Left forelimb (tissue), 1 donor: Measurements from ENCODE around the gene FAM187B.
"Not testable (repeated sequence)": the region's sequence is repeated elsewhere in the genome, so short reads cannot be mapped to it uniquely, and the experiment has no call there.

Source experiments
- DNase-seq: peaks from one replicate; pipeline ENCODE4 v3.0.0-alpha.2; 2018; ENCODE audit warnings: low spot score

Gene FAM187B

DNA sequence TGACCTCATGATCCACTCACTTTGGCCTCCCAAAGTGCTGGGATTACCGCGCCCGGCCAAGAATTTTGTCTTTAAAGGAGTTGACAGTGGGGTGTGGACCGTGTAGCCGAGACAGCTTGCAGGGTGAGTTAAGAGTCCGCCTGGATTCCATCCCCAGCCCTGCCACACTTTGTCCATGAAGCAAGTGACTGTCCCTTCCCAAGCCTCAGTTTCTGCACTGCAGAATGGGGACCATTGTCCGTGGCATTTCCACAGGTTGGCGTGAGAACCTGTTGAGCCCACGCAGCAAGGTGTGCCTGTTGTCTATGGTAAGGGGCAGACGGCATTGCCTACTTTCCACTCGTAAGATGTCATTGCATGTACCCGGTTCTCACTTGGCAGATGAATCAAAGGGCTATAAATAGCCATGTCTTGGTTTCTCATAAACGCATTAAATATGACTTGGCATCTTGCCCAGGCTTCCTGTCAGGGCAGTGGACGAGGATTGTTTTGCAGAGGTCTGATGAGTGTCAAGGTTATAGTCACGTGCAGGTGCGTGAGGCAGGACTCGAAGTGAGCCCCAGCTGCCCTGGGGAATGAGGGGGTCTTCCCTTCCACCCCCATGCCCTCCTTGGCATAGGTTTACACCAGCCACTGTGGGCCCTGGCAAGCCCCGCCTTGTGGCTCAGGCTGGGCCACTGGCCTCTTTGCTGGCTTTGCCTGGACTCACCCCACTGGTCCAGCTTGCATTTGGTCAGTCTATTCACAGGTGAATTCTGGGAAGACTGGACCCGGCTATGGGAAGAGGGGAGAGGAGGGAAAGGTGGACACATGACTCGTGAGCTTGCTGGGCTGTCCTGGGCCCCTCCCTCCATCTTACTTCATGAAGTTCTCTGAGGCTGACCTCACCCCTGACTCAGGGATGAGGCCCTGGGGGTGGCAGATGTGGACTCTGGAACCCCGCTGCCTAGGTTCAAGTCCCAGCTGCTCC, 14.6 kb downstream of the FAM187B start:
- DNase-seq = no peak

DNA sequence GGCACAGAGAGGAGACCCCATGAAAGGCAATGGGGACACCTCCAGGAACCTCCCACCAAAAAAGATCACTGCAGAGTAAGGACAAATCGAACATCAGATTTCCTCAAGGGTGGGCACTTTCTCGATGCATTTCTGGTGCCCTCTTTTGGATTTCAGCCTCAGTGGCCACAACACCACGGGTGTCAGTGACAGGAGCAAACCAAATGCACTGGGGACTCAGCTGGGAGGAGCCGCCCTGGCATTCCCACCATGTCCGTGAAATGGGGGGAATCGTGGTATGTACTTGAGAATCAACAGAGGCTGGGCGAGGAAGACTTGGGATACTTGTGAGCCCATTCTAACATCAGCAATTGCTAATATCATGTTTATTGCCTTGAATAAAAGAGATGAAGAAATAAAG, 16.3 kb downstream of the FAM187B start:
- no peak for DNase-seq

DNA sequence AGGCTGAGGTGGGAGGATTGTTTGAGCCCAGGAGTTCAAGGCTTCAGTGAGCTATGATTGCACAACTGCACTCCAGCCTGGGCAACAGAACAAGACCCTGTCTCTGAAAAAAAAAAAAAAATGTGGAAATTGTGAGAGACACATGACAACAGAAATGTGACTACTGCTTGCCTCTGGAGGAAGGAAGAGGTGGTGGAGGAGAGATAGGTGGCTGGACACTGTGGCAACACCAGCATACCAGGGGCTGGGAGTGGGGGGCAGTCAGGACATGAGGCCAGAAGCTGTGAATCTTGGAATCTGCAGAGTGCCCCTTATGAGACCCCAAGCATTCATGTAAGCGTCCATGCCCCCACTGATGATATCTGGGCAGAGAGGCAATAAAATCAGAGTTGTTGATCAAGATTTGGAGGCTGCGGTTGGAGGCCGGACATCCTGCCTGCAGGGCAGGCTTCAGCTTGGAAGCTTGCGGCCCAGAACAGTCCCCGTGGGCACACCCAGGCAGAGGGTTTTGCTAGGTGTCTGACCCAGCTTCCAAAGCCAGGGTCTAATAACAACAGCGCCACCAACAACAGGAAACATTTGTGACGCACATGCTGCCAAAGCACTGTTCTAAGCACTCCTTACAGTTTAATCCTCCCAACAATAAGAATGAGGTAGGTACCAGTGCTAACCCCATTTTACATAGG, 16.9 kb downstream of the FAM187B start:
- no peak for DNase-seq

DNA sequence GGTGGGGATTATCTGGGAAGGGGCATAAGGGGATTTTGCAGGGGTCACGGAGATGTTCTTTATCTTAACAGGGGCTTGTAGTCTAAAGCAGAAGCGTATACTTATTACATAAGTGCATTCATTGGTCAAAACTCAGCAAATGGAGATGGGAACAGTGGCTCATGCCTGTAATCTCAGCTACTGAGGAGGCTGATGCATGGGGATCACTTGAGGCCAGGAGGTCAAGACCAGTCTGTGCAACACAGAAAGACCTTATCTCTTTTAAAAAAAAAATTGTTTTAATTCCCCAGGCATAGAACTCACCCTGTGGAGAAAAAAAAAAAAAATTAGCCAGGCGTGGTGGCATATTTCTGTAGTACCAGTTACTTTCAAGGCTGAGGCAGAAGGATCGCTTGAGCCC, 18.9 kb downstream of the FAM187B start:
- DNase-seq = no peak

DNA sequence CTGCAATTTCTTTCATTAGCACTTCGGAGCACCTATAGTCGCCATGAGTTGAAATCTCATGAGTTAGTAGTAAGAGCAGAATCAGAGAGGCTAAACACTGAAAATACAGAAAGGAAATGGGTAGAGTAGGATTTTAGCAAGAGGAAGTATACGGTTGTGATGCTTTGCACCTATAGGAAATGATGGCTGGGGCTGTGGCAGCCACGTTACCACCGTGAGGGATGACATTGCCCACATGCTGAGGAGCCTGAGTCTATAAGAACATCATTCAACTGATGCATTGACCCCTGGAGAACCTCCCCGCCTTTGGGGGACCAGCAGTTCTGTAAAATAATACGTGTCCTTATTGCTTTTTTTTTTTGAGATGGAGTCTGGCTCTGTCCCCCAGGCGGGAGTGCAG, 20.4 kb downstream of the FAM187B start:
- DNase-seq = no peak

DNA sequence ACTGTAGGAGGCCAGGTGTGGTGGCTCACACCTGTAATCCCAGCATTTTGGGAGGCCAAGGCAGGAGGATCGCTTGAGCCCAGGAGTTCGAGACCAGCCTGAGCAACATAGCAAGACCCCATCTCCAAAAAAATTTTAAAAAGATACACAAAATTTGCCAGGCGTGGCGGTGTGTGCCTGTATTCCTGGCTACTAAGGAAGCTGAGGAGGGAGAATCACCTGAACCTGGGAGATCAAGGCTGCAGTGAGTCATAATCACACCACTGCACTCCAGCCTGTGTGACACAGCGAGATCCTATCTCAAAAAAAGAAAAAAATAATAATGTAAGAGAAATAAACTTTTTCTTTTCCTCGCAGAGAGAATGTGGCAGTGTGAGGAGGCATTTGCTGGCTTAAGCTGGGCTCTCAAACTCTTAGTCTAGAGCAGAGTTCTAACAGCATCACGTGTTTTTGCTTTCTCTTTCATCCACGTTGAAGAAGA, 21.1 kb downstream of the FAM187B start:
- DNase-seq = no peak

DNA sequence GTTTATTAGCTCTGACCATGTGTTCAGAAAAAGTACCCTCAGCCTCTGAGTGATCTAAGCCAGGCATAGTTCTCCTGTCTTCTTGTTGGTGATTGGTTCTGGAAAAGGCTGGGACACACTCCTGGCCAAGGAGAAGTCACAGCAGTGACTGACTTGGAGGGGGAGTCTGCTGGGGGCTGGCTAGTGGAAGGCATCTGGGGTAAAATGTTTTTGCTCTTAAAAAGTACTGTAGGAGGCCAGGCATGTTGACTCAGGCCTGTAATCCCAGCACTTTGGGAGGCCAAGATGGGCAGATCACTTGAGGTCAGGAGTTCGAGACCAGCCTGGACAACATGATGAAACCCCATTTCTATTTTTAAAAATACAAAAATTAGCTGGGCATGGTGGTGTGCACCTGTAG, 21.7 kb downstream of the FAM187B start:
- DNase-seq = no peak

DNA sequence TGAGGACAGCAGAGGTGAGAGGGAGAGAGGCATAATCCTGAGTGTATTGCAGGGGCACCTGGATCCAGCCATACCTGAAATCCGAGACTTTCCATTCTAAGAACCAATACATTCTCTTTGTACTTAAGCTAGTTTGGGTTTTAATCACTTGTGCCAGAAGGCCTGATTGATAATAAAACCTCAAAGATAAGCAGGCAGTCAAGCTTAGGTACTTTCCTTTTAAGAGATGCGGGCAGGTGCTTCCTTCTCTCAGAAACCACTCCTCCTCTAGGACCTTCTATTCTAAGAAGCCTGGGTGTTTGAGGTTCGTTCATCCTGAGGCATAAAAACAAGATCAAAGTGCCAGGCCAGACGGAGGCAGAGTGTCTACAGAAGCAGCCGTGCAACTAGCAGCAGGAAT, 22.2 kb downstream of the FAM187B start:
- DNase-seq = no peak

DNA sequence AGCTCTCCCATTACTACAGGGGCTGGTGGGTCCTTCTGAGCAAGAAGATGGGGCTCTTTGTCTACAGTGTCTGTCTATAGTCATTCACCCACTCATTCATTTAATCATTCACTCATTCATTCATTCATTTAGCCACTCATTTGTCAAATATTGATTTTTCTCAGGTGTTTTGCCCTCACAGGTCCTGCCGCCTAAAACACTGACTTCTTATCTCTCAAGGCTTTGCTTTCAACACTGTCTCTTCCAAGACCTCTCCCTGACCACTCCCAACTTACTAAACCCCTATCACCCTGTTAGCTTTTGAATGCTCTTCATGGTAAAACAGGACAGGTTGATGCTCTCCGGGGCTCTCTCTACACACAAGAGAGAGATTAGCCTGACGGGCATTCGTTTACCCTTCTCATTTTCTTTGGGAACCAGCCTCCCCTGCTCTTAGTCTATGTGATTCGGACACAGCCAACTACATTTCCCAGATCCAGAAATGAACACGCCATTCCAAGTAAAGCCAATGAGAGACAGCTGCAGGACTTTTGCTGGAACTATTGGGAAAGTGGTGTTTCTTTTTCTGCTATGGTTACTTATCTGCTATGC, 22.7 kb downstream of the FAM187B start:
- no peak for DNase-seq

DNA sequence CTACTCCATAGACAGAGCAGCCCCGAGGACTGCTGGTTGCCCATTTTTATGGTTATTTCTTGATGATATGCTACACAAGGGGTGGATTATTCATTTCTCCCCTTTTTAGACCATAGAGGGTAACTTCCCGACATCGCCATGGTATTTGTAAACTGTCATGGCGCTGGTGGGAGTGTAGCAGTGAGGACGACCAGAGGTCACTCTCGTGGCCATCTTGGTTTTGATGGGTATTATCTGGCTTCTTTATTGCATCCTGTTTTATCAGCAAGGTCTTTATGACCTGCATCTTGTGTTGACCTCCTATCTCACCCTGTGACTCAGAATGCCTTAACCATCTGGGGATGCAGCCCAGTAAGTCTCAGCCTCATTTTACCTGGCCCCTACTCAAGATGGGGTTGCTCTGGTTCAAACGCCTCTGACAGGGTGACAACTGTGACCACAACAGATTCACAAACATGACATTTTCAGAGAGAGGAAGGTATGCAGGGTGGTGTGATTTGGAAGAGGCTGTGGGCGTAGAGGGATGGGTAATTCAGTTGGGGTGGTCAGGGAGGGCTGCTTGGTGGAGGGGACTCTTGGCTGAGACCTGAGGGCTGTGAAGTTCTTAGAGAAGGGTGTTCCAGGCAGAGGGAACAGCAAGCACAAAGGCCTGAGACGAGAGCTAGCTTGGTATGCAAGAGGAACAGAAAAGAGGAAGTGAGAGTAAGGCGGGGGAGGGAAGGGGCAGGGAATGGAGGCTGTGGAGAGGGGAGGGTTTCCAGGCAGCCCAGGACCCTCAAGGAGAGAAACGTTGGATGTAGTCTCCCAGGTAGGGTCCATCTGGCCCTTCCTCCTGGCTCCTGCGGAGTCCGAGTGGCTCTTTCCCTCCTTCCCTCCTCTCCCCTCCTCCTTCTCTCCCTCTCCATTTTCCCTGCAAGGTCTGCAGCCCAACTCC, 23.5 kb downstream of the FAM187B start:
- no peak for DNase-seq

DNA sequence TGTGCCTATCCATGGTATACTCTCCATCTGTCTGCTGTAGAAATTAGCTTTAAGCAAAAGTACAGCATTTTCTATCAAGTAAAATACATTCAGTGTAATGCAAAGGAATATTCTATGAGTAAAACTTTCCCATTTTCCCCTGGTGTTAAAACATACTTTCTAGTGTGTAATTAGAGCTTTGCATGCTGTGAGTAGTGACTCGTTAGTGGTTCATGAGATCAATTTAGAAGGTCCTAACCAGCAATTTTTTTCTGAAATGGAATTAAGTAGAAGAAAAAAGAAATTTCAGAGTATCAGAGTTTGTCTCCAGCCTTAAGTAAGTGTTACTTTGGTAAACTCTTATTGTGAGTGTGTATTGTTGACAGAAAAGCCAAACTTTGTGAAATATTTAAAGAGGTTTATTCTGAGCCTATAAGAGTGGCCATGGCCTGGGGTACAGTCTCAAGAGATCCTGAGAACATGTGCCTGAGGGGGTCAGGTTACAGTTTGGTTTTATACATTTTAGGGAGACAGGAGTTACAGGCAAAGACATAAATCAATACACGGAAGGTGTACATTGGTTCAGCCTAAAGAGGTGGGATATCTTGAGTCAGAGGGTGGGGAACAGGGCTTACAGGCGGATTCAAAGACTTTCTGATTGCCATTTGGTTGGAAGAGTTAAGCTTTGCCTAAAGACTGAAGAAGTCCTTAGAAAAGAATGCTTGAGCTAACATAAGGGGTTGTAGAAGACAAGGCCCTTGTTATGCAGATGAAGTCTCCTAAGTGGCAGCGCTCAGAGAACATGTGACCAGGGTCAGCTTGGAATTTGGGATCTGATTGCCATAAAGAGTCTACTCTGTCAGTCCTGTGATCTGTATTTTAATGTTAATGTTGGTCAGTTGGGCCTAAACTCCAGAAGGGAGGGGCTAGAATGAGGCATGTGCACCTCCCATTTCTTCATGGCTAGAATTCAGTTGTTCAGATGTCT, 25.5 kb downstream of the FAM187B start:
- DNase-seq = no peak

DNA sequence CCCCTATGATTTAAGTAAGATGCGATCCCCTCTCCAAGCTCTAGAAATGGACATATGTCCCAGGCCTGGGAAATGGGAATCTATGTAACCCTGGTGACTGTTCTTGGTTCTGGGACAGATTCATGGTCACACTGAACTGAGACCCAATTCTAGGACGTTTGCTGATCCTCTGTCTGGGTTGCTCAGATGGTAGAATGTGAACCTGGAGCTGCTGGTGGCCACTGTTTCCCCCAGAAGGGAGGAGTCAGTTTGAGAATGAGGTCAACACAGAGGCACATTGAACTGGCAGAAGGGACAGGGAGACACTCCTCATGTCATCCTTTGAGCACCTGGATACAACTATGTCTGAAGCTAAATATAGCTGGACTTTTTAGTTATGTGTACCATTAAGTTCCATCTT, 29.1 kb downstream of the FAM187B start:
- DNase-seq = no peak

DNA sequence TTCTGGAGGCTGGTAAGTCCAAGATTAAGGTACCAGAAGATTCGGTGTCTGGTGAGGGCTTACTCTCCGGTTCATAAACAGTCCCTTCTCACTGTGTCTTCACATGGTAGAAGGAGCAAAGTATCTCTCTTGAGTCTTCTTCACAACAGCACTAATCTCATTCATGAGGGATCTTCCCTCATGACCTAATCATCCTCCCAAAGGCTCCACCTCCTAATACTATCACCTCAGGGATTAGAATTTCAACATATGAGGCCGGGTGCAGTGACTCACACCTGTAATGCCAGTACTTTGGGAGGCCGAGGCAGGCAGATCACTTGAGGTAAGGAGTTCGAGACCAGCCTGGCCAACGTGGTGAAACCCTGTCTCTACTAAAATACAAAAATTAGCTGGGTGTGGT, 31.7 kb downstream of the FAM187B start:
- not testable (repeated sequence) for DNase-seq

DNA sequence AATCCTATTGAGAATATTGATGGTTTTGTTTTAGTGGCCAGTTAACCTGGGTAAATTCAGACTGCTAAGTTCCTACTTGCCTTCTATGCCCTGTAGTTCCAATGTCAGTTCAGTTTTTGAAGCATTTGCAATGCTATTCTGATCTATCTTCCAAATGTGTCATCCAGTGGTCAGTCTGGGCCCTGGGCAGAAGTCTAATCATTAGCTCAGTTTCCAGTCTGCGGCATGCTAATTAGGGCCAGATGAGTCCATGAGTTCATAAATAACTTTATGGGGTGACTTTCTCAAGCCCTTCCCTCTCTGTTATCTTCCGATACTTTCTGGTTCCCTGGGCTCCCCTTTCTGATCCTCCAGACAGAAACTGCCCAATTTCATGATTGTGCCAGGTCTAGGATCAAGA, 32.7 kb downstream of the FAM187B start:
- no peak for DNase-seq

DNA sequence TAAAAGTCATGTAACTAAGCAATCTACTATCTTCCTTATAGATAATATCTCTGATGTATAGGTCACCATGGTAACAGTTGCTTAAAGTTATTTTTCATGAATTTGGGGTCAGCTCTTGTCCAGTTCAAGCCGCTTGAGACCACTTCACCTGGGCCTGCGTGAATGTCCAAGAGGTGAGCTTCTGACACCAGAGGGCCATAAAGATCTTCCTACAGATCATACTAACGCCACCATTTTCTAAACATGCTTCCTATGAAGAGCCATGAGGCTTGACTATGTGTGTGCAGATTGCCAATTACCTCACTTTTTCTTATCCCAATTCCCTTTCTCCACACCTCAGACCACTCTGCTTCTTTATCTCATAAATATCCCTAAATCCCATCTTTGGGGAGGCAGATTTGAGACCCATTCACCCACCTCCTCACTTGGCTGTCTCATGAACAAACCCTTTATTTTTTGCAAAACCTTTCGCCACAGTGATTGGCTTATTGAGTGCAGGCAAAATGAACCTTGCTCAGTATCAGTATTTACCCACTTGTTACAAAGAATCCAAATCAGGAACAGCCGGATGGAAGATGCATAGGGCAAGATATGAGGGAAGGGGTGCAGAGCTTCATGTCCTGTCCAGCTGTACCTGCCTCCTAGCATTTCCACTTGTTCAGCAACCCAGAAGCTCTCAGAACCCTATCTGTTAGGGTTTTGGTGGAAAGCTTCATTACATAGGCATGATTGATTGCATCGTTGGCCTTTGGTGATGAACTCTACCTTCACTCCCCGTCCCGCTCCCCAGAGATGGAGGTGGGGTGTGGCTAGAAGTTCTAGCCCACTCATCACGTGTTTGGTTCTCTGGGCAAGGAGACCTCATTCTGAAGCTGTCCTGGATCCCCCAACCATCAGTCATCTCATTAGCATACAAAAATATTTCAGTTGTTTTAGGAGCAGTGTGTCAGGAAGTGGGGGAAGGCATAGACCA, 34.2 kb downstream of the FAM187B start:
- no peak for DNase-seq

DNA sequence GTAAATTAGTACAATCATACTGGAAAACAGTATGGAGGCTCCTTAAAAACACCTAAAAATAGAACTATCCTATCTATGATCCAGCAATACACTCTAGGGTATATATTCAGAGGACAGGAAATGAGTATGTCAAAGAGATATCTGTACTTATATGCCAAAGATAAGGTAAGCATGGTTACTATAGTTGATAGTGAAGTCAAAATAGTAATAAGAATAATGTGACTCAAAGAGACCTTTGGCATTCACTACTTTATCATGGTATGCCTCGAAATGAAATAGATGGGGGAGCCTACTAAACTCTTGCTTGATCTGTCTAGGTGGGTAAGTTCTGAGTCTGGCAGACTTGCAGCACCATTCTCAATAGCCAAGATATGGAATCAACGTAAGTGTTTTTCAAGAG, 43.7 kb downstream of the FAM187B start:
- no peak for DNase-seq

DNA sequence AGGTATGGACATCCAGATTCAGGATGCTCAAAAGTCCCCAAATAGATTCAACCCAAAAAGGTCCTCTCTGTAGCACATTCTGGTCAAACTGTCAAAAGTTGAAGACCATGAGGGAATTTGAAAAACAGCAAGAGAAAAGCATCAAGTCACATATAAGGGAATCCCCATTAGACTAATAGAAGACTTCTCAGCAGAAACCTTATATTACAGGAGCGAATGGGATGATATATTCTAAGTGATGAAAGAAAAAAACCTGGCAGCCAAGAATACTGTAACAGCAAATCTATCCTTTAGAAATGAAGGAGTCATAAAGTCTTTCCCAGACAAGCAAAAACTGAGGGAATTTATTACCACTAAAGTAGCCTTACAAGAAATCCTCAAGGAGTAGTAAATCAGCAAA, 44.3 kb downstream of the FAM187B start:
- no peak for DNase-seq

DNA sequence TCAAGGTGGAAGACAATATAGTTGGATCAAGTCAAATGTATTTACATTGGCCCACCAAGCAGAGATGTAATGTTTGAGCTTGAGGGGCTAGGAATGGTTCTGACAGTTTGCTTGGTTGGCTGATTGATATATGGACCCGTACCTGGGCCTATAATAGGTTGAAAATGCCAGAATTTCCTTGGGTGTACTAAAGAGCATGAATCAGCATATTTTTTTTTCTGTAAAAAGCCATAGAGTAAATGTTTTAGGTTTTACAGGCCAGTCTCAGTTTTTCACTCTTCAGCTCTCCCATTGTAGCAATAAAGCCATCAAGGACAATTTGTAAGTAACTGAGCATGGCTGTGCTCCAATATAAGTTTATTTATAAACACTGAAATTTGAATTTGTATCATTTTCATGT, 47.2 kb downstream of the FAM187B start:
- no peak for DNase-seq

DNA sequence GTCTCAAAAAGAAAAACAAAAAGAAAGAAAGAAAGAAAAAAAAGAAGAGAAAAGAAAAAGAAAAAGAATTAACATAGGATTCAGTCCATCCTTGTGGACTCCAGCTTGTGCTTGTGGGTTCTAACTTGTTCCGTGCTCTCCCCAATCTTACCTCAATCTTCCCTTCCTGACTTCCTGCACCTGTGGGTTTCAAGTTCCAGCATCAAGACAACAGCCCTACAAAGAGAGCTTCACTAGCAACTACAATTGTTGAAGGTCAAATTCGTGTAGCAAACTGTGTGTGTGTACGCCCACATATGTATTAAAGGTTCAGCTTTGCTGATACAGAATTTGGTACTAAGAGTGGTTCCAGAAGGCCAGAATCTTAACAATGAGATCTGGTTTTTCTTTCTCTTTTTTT, 48.7 kb downstream of the FAM187B start:
- no peak for DNase-seq
